ENCODE results near the gene PRKAR2B.
"Not testable (repeated sequence)": the region's sequence is repeated elsewhere in the genome, so short reads cannot be mapped to it uniquely, and the experiment has no call there.

PRKAR2B gene

GRCh38 chr7:107138696-107139420, 94.4 kb downstream of the PRKAR2B start:
- H3K9me3 ChIP-seq (ENCODE audit: low read length) = no peaks in the 10 kb centered on the region
- H3K4me1 ChIP-seq (ENCODE audit: insufficient read depth, low read length) = peaks cover 5% of the 10 kb centered on the region
- H3K27me3 ChIP-seq (ENCODE audit: control insufficient read depth in 1 of 2, insufficient read depth in 2 of 2, low read length in 2 of 2) = no peaks in the 10 kb centered on the region
- H3K9ac ChIP-seq (ENCODE audit: low read length) = no peak overlapping the region
- H3K4me3 ChIP-seq (ENCODE audit: low read depth in 1 of 2, low read length in 2 of 2) = no peak overlapping the region
- H3K36me3 ChIP-seq (ENCODE audit: insufficient read depth, low read length) = no peaks in the 10 kb centered on the region
- no peak overlapping the region for H3K27ac ChIP-seq (ENCODE audit: low read depth, low read length)

DNA sequence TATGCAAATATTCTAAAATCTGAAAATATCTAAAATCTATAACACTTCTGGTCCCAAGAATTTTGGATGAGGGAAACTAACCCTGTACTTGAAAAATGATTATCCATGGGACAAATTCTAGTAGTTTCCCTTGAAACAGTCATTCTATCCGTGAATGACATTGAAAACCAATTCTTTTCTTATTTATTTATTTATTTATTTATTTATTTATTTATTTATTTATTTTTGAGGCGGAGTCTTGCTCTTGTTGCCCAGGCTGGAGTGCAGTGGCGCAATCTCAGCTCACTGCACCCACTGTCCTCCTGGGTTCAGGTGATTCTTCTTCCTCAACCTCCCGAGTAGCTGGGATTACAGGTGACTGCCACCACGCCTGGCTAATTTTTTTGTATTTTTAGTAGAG, 99.4 kb downstream of the PRKAR2B start:
- H3K9ac ChIP-seq (ENCODE audit: low read length); H3K9me3 ChIP-seq (ENCODE audit: low read length); H3K4me3 ChIP-seq (ENCODE audit: low read depth in 1 of 2, low read length in 2 of 2); H3K4me1 ChIP-seq (ENCODE audit: insufficient read depth, low read length); H3K36me3 ChIP-seq (ENCODE audit: insufficient read depth, low read length); H3K27me3 ChIP-seq (ENCODE audit: control insufficient read depth in 1 of 2, insufficient read depth in 2 of 2, low read length in 2 of 2); H3K27ac ChIP-seq (ENCODE audit: low read depth, low read length): not testable (repeated sequence)

DNA sequence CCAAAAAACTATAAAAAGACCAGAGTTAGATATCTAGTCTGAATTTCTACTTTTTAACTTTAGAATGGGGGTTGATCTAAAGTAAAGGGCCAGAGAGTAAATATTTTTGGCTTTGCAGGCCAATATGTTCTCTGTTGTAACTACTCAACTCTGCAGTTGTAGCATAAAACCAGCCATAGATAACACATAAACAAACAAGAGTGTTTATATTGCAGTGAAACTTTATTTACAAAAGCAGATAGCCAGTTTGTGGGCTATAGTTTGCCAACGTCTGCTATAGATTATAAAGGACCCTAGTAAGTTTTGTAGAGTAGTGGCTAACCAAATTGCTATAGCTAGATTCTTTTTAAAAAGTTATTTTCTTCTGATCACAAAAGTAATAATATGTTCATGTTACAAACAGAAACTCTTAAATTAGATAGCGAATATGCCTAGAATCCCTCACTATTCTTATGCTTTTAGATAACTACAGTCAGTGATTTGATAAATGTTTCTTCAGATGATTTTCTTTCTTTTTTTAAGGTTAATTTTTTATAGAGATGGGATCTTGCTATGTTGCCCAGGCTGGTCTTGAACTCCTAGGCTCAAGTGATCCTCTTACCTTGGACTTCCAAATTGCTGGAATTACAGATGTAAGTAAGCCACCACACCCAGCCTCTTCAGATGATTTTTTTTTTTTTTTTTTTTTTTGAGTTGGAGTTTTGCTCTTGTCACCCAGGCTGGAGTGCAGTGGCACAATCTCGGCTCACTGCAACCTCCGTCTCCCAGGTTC, 100.7 kb downstream of the PRKAR2B start:
- no peaks in the 10 kb centered on the region for H3K9me3 ChIP-seq (ENCODE audit: low read length)
- no peak overlapping the region for H3K4me3 ChIP-seq (ENCODE audit: low read depth in 1 of 2, low read length in 2 of 2)
- H3K27ac ChIP-seq (ENCODE audit: low read depth, low read length) = no peak overlapping the region
- H3K9ac ChIP-seq (ENCODE audit: low read length) = no peak overlapping the region
- H3K27me3 ChIP-seq (ENCODE audit: control insufficient read depth in 1 of 2, insufficient read depth in 2 of 2, low read length in 2 of 2) = no peaks in the 10 kb centered on the region
- H3K4me1 ChIP-seq (ENCODE audit: insufficient read depth, low read length) = no peaks in the 10 kb centered on the region
- H3K36me3 ChIP-seq (ENCODE audit: insufficient read depth, low read length) = no peaks in the 10 kb centered on the region

DNA sequence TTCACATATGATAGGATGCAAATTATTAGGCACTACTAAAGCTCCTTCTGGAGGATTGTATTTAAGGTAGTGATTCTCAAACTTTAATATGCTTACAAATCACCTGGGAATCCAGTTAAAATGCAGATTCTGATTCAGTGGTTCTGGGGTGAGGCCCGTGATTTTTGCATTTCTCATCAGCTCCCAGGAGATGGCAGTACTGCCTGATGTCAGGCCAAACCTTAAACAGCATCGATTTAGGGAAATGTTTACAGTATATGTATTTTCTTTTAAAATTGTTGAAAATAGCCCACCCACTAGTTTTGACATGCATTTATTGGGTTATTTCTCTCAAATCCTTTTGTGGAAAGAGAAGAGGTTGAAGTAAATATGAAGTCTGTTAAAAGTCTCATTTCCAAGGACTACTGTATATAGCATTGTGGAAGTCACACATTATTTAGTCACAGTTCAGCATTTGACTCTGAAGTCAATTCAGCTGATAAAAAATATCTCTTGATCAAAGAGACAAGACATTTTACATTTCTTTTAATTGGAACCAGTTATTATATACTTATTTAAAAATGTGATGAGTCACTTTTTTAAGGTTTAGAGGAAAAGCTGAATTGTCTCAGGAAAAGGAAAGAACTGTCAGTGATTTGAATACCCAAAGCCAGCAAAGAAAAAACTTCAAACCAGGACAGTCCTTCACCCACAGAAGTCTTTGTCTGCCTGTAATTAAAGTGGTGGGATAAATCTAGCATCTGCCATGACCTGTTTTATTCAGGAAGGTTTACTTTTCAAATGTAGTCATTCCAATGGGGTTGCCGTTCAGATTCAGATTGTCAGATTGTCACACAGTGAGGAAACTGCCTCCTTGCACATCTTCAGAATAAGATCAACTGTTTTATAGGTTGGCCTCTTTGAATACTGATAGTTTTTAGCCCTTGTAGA, 103.2 kb downstream of the PRKAR2B start:
- no peaks in the 10 kb centered on the region for H3K27me3 ChIP-seq (ENCODE audit: control insufficient read depth in 1 of 2, insufficient read depth in 2 of 2, low read length in 2 of 2)
- no peaks in the 10 kb centered on the region for H3K4me1 ChIP-seq (ENCODE audit: insufficient read depth, low read length)
- H3K9ac ChIP-seq (ENCODE audit: low read length) = no peak overlapping the region
- no peaks in the 10 kb centered on the region for H3K36me3 ChIP-seq (ENCODE audit: insufficient read depth, low read length)
- no peaks in the 10 kb centered on the region for H3K9me3 ChIP-seq (ENCODE audit: low read length)
- H3K27ac ChIP-seq (ENCODE audit: low read depth, low read length) = no peak overlapping the region
- no peak overlapping the region for H3K4me3 ChIP-seq (ENCODE audit: low read depth in 1 of 2, low read length in 2 of 2)

GRCh38 chr7:107148721-107149120, 104.2 kb downstream of the PRKAR2B start:
- Histone ChIP-seq H3K9me3 (ENCODE audit: low read length) (no peaks in the 10 kb centered on the region), H3K27ac (ENCODE audit: low read depth, low read length) (no peak overlapping the region), H3K36me3 (ENCODE audit: insufficient read depth, low read length) (no peaks in the 10 kb centered on the region), H3K9ac (ENCODE audit: low read length) (no peak overlapping the region), H3K27me3 (ENCODE audit: control insufficient read depth in 1 of 2, insufficient read depth in 2 of 2, low read length in 2 of 2) (no peaks in the 10 kb centered on the region), H3K4me1 (ENCODE audit: insufficient read depth, low read length) (no peaks in the 10 kb centered on the region), H3K4me3 (ENCODE audit: low read depth in 1 of 2, low read length in 2 of 2) (no peak overlapping the region)

DNA sequence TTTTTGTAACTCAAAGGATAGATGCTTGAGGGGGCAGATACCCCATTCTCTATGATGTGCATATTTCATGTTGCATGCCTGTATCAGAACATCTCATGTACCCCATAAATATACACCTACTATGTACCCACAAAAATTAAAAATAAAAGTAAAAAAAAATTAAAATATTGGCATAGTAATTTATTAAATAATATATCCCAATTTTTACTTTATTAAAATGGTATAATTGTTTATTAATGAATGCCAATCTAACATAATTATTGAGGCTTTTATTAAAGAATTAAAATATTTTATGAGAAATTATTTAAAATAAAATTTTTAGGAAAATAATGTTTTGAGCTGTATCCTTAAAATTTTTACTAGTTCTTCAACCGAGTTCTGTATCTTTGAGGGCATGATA, 105.4 kb downstream of the PRKAR2B start:
- no peaks in the 10 kb centered on the region for H3K9me3 ChIP-seq (ENCODE audit: low read length)
- H3K27ac ChIP-seq (ENCODE audit: low read depth, low read length) = no peak overlapping the region
- H3K4me1 ChIP-seq (ENCODE audit: insufficient read depth, low read length) = no peaks in the 10 kb centered on the region
- no peak overlapping the region for H3K9ac ChIP-seq (ENCODE audit: low read length)
- no peak overlapping the region for H3K4me3 ChIP-seq (ENCODE audit: low read depth in 1 of 2, low read length in 2 of 2)
- no peaks in the 10 kb centered on the region for H3K36me3 ChIP-seq (ENCODE audit: insufficient read depth, low read length)
- no peaks in the 10 kb centered on the region for H3K27me3 ChIP-seq (ENCODE audit: control insufficient read depth in 1 of 2, insufficient read depth in 2 of 2, low read length in 2 of 2)

- Histone ChIP-seq H3K27ac (ENCODE audit: low read depth, low read length) (no peak overlapping the region), H3K27me3 (ENCODE audit: control insufficient read depth in 1 of 2, insufficient read depth in 2 of 2, low read length in 2 of 2) (no peaks in the 10 kb centered on the region), H3K9ac (ENCODE audit: low read length) (no peak overlapping the region), H3K4me1 (ENCODE audit: insufficient read depth, low read length) (no peaks in the 10 kb centered on the region), H3K9me3 (ENCODE audit: low read length) (no peaks in the 10 kb centered on the region), H3K36me3 (ENCODE audit: insufficient read depth, low read length) (no peaks in the 10 kb centered on the region), H3K4me3 (ENCODE audit: low read depth in 1 of 2, low read length in 2 of 2) (no peak overlapping the region)
These were observed 106.0 kb downstream of the PRKAR2B start for GRCh38 chr7:107150375-107151073.

GRCh38 chr7:107151538-107151937, 107.0 kb downstream of the PRKAR2B start:
- H3K36me3 ChIP-seq (ENCODE audit: insufficient read depth, low read length) = no peaks in the 10 kb centered on the region
- H3K9me3 ChIP-seq (ENCODE audit: low read length) = no peaks in the 10 kb centered on the region
- no peaks in the 10 kb centered on the region for H3K27me3 ChIP-seq (ENCODE audit: control insufficient read depth in 1 of 2, insufficient read depth in 2 of 2, low read length in 2 of 2)
- no peak overlapping the region for H3K4me3 ChIP-seq (ENCODE audit: low read depth in 1 of 2, low read length in 2 of 2)
- no peak overlapping the region for H3K27ac ChIP-seq (ENCODE audit: low read depth, low read length)
- no peak overlapping the region for H3K9ac ChIP-seq (ENCODE audit: low read length)
- H3K4me1 ChIP-seq (ENCODE audit: insufficient read depth, low read length) = no peaks in the 10 kb centered on the region

DNA sequence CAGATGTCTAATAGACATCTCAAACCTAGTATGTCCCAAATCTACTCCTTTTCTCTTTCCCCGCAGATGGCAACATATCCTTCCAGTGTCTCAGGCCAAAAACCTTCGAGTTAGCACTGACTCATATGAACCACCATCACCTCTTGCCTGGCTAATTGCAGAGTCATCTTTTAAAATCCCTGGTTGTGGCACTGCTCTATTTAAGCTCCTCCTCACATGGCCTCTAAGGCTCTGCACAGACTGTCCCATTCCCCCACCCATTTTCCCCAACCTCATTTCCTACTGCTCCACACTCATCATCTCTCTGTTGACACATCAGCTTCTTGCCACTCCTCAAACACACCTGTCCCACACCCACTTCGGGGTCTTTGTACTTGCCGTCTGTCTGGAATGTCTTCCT, 107.5 kb downstream of the PRKAR2B start:
- Histone ChIP-seq H3K4me3 (ENCODE audit: low read depth in 1 of 2, low read length in 2 of 2) (no peak overlapping the region), H3K4me1 (ENCODE audit: insufficient read depth, low read length) (no peaks in the 10 kb centered on the region), H3K27me3 (ENCODE audit: control insufficient read depth in 1 of 2, insufficient read depth in 2 of 2, low read length in 2 of 2) (no peaks in the 10 kb centered on the region), H3K9ac (ENCODE audit: low read length) (no peak overlapping the region), H3K27ac (ENCODE audit: low read depth, low read length) (no peak overlapping the region), H3K9me3 (ENCODE audit: low read length) (no peaks in the 10 kb centered on the region), H3K36me3 (ENCODE audit: insufficient read depth, low read length) (no peaks in the 10 kb centered on the region)

- Histone ChIP-seq H3K27ac (ENCODE audit: low read depth, low read length) (no peak overlapping the region), H3K27me3 (ENCODE audit: control insufficient read depth in 1 of 2, insufficient read depth in 2 of 2, low read length in 2 of 2) (no peaks in the 10 kb centered on the region), H3K9ac (ENCODE audit: low read length) (no peak overlapping the region), H3K9me3 (ENCODE audit: low read length) (no peaks in the 10 kb centered on the region), H3K36me3 (ENCODE audit: insufficient read depth, low read length) (no peaks in the 10 kb centered on the region), H3K4me1 (ENCODE audit: insufficient read depth, low read length) (no peaks in the 10 kb centered on the region), H3K4me3 (ENCODE audit: low read depth in 1 of 2, low read length in 2 of 2) (no peak overlapping the region)
These were observed 110.3 kb downstream of the PRKAR2B start for GRCh38 chr7:107154826-107155225.

DNA sequence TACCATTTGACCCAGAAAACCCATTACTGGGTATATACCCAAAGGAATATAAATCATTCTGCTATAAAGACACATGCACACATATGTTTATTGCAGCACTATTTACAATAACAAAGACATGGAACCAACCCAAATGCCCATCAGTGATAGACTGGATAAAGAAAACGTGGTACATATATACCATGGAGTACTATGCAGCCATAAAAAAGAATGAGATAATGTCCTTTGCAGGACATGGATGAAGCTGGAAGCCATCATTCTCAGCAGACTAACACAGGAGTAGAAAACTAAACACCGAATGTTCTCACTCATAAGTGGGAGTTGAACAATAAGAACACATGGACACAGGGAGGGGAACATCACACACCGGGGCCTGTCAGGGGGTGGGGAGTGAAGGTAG, 111.2 kb downstream of the PRKAR2B start:
- not testable (repeated sequence) for H3K4me1 ChIP-seq (ENCODE audit: insufficient read depth, low read length); H3K27me3 ChIP-seq (ENCODE audit: control insufficient read depth in 1 of 2, insufficient read depth in 2 of 2, low read length in 2 of 2); H3K27ac ChIP-seq (ENCODE audit: low read depth, low read length); H3K9ac ChIP-seq (ENCODE audit: low read length); H3K9me3 ChIP-seq (ENCODE audit: low read length); H3K36me3 ChIP-seq (ENCODE audit: insufficient read depth, low read length); H3K4me3 ChIP-seq (ENCODE audit: low read depth in 1 of 2, low read length in 2 of 2)
